C4-2B (cell line): ENCODE results near the gene OR2T27.

Experiments used
- H3K27ac ChIP-seq: fragments of 450-650 bp; 2 replicates; pipeline ENCODE4 v1.5.1; 2017
- CTCF ChIP-seq: fragments of 450-650 bp; conservative IDR thresholded peaks from 2 replicates; pipeline ENCODE4 v1.5.1; 2017; ENCODE audit warnings: mild to moderate bottlenecking
- ZFX ChIP-seq: fragments of 450-650 bp; IDR thresholded peaks from 2 replicates; pipeline ENCODE4 v1.6.1; 2017

OR2T27 gene

GRCh38 chr1:248625166-248625565, 30.2 kb downstream of the OR2T27 start:
- no peak overlapping the region for H3K27ac ChIP-seq
- TF ChIP-seq ZFX: no peak

- no peak for TF ChIP-seq ZFX
- TF ChIP-seq CTCF: peak; percentile 58
- H3K27ac ChIP-seq: no peak overlapping the region
Observed at GRCh38 chr1:248622570-248623001, 32.7 kb downstream of the OR2T27 start.

GRCh38 chr1:248621770-248622169, 33.6 kb downstream of the OR2T27 start:
- H3K27ac ChIP-seq: no peak overlapping the region
- TF ChIP-seq ZFX: no peak
- no peak for TF ChIP-seq CTCF

GRCh38 chr1:248618878-248619277, 36.5 kb downstream of the OR2T27 start:
- no peak overlapping the region for H3K27ac ChIP-seq

GRCh38 chr1:248618119-248618518, 37.2 kb downstream of the OR2T27 start:
- no peak for TF ChIP-seq CTCF
- TF ChIP-seq ZFX: no peak

More at GRCh38 chr1:248618878-248619277, 36.5 kb downstream of the OR2T27 start:
- no peak for TF ChIP-seq ZFX
- no peak for TF ChIP-seq CTCF

GRCh38 chr1:248613742-248614141, 41.6 kb downstream of the OR2T27 start:
- H3K27ac ChIP-seq: no peak overlapping the region
- TF ChIP-seq CTCF (no peak), ZFX (no peak)

More at GRCh38 chr1:248618119-248618518, 37.2 kb downstream of the OR2T27 start:
- H3K27ac ChIP-seq: no peak overlapping the region

GRCh38 chr1:248611883-248612414, 43.4 kb downstream of the OR2T27 start:
- H3K27ac ChIP-seq: no peak overlapping the region
- TF ChIP-seq ZFX (no peak), CTCF (no peak)

- no peak overlapping the region for H3K27ac ChIP-seq
- no peak for TF ChIP-seq CTCF
- no peak for TF ChIP-seq ZFX
Observed at GRCh38 chr1:248610301-248610700, 45.0 kb downstream of the OR2T27 start.
